Measurements from ENCODE around the gene MEGF10. TPM values are rescaled to one million over a fixed set of nuclear protein-coding genes. Genes with fewer than 3 reads are reported as not detected.
A peak's percentile ranks its signal among the peaks of the same experiment; 100 is the strongest.
"Not testable (repeated sequence)": the region's sequence is repeated elsewhere in the genome, so short reads cannot be mapped to it uniquely, and the experiment has no call there.

MEGF10 gene
- total RNA-seq, result 90.2 and 96.1 TPM in 2 replicates
- long read RNA-seq, full-length matches to known transcripts, result 17 of 59 reads
- long read RNA-seq, partial matches to known transcripts, result 28 of 59 reads
- long read RNA-seq, other reads (novel, unspliced or antisense), result 14 of 59 reads

- peak within 1 kb of the TSS; percentile 96 for H3K4me3 Mint-ChIP-seq
- peaks cover 17% of the 10 kb centered on the region for H3K27me3 Mint-ChIP-seq (ENCODE audit: low read depth)
- H3K9me3 Mint-ChIP-seq, result peaks cover 5% of the 10 kb centered on the region
- H3K4me1 Mint-ChIP-seq, result peaks cover 38% of the 10 kb centered on the region
- H3K27ac Mint-ChIP-seq (ENCODE audit: unreplicated experiment), result peak within 1 kb of the TSS; percentile 92
- peaks cover 4% of the 10 kb centered on the region for H3K36me3 Mint-ChIP-seq (ENCODE audit: low read depth)
- peak; percentile 71 for DNase-seq (ENCODE audit: low read depth, low spot score)
- TF ChIP-seq CTCF (conservative IDR thresholded peaks at IDR 0.05), result peak; percentile 86
These were observed at the start of gene MEGF10 for GRCh38 chr5:127290019-127290945. Gene MEGF10 (plus strand): TSS chr5:127290796. CDS start chr5:127331309, 40,513 bp downstream.

- Mint-ChIP-seq H3K9me3 (peaks cover 4% of the 10 kb centered on the region), H3K27me3 (ENCODE audit: low read depth) (no peaks in the 10 kb centered on the region), H3K4me3 (no peak overlapping the region), H3K27ac (ENCODE audit: unreplicated experiment) (no peak overlapping the region), H3K4me1 (no peaks in the 10 kb centered on the region), H3K36me3 (ENCODE audit: low read depth) (peaks cover 3% of the 10 kb centered on the region)
- TF ChIP-seq CTCF (conservative IDR thresholded peaks at IDR 0.05), result no peak
- no peak for DNase-seq (ENCODE audit: low read depth, low spot score)
These were observed 47.6 kb upstream of the MEGF10 start for GRCh38 chr5:127243011-127243410.

- Mint-ChIP-seq H3K36me3 (ENCODE audit: low read depth) (peaks cover 8% of the 10 kb centered on the region), H3K4me3 (no peak overlapping the region), H3K9me3 (peaks cover 18% of the 10 kb centered on the region), H3K4me1 (no peaks in the 10 kb centered on the region), H3K27me3 (ENCODE audit: low read depth) (no peaks in the 10 kb centered on the region), H3K27ac (ENCODE audit: unreplicated experiment) (no peak overlapping the region)
- TF ChIP-seq CTCF (conservative IDR thresholded peaks at IDR 0.05), result no peak
- DNase-seq (ENCODE audit: low read depth, low spot score), result no peak
These were observed 35.8 kb upstream of the MEGF10 start for GRCh38 chr5:127254729-127255284.

GRCh38 chr5:127256886-127257597 lies 33.6 kb upstream of the MEGF10 start:
- Mint-ChIP-seq H3K4me3 (no peak overlapping the region), H3K36me3 (ENCODE audit: low read depth) (peaks cover 8% of the 10 kb centered on the region), H3K27me3 (ENCODE audit: low read depth) (no peaks in the 10 kb centered on the region), H3K9me3 (peaks cover 18% of the 10 kb centered on the region), H3K27ac (ENCODE audit: unreplicated experiment) (no peak overlapping the region), H3K4me1 (no peaks in the 10 kb centered on the region)
- DNase-seq (ENCODE audit: low read depth, low spot score), result no peak
- TF ChIP-seq CTCF (conservative IDR thresholded peaks at IDR 0.05), result no peak

- TF ChIP-seq CTCF (conservative IDR thresholded peaks at IDR 0.05), result no peak
- Mint-ChIP-seq H3K27me3 (ENCODE audit: low read depth) (no peaks in the 10 kb centered on the region), H3K9me3 (no peaks in the 10 kb centered on the region), H3K27ac (ENCODE audit: unreplicated experiment) (no peak overlapping the region), H3K4me3 (no peak overlapping the region), H3K36me3 (ENCODE audit: low read depth) (no peaks in the 10 kb centered on the region), H3K4me1 (no peaks in the 10 kb centered on the region)
- no peak for DNase-seq (ENCODE audit: low read depth, low spot score)
These were observed 29.9 kb upstream of the MEGF10 start for GRCh38 chr5:127260686-127261085.

GRCh38 chr5:127265473-127265872 lies 25.1 kb upstream of the MEGF10 start:
- H3K4me1 Mint-ChIP-seq; H3K9me3 Mint-ChIP-seq; H3K4me3 Mint-ChIP-seq; DNase-seq (ENCODE audit: low read depth, low spot score); H3K27me3 Mint-ChIP-seq (ENCODE audit: low read depth); H3K27ac Mint-ChIP-seq (ENCODE audit: unreplicated experiment); H3K36me3 Mint-ChIP-seq (ENCODE audit: low read depth): not testable (repeated sequence)

- H3K27ac Mint-ChIP-seq (ENCODE audit: unreplicated experiment); H3K4me1 Mint-ChIP-seq; H3K4me3 Mint-ChIP-seq; DNase-seq (ENCODE audit: low read depth, low spot score); H3K27me3 Mint-ChIP-seq (ENCODE audit: low read depth): not testable (repeated sequence)
- H3K36me3 Mint-ChIP-seq (ENCODE audit: low read depth), result peaks cover 16% of the 10 kb centered on the region
- H3K9me3 Mint-ChIP-seq, result peaks cover 20% of the 10 kb centered on the region
These were observed 22.3 kb upstream of the MEGF10 start for GRCh38 chr5:127268342-127268741.

GRCh38 chr5:127270713-127271112 lies 19.9 kb upstream of the MEGF10 start:
- H3K27ac Mint-ChIP-seq (ENCODE audit: unreplicated experiment); H3K4me3 Mint-ChIP-seq; H3K4me1 Mint-ChIP-seq; H3K27me3 Mint-ChIP-seq (ENCODE audit: low read depth); DNase-seq (ENCODE audit: low read depth, low spot score): not testable (repeated sequence)
- Mint-ChIP-seq H3K9me3 (peaks cover 20% of the 10 kb centered on the region), H3K36me3 (ENCODE audit: low read depth) (peaks cover 16% of the 10 kb centered on the region)

Data from neural crest cell (in vitro differentiated cells).